Stomach (tissue), 9 donors: ENCODE measurements around the gene MYOM1. TPM values are rescaled to one million over a fixed set of nuclear protein-coding genes. Genes with fewer than 3 reads are reported as not detected.

Source experiments
- DNase-seq, 2 donors: peaks; one replicate each; pipeline versions ENCODE4 v3.0.0 to v3.0.0-alpha.2; 2013 to 2019
- H3K27ac ChIP-seq, 5 donors: fragments of 200-600 bp in 4 of 5; sonication (generic) in 4 of 5; one replicate each; pipeline ENCODE4 v1.5.1; 2013 to 2019; ENCODE audit warnings: mild to moderate bottlenecking in 1 of 5, moderate library complexity in 1 of 5
- H3K27me3 ChIP-seq, 3 donors: fragments of 200-600 bp; sonication (generic); one replicate each; pipeline ENCODE4 v1.5.1; 2017 to 2019; ENCODE audit warnings: mixed run types in 1 of 3
- H3K36me3 ChIP-seq, 4 donors: fragments of 200-600 bp; sonication (generic); 1 replicate in 3 of 4; 2 replicates in 1 of 4; pipeline ENCODE4 v1.5.1; 2016 to 2019
- H3K4me1 ChIP-seq, 4 donors: fragments of 200-600 bp; sonication (generic); one replicate each; pipeline ENCODE4 v1.5.1; 2016 to 2019
- H3K4me3 ChIP-seq, 4 donors: fragments of 200-600 bp; sonication (generic) in 3 of 4; one replicate each; pipeline ENCODE4 v1.5.1; 2016 to 2019; ENCODE audit warnings: mild to moderate bottlenecking in 1 of 4
- H3K9me3 ChIP-seq, 4 donors: fragments of 200-600 bp; sonication (generic); one replicate each; pipeline ENCODE4 v1.5.1; 2016 to 2019
- CTCF ChIP-seq, 7 experiments: fragments of 450-650 bp in 4 of 7; fragments of 200-600 bp in 3 of 7; sonication (generic) in 3 of 7; IDR thresholded peaks; one replicate each; pipeline ENCODE4 v1.5.1; 2016 to 2019; ENCODE audit warnings: antibody characterized with exemption in 7 of 7, control low read depth in 2 of 7, mild to moderate bottlenecking in 1 of 7
- EP300 ChIP-seq: sonication (generic); formaldehyde crosslinking; IDR thresholded peaks from one replicate; pipeline ENCODE4 v1.6.1; 2017; ENCODE audit warnings: antibody characterized with exemption
- POLR2A ChIP-seq, 4 donors: fragments of 450-650 bp; IDR thresholded peaks; one replicate each; pipeline ENCODE4 v1.6.1; 2016; ENCODE audit warnings: antibody characterized with exemption in 4 of 4, control low read depth in 2 of 4, mild to moderate bottlenecking in 1 of 4, moderate library complexity in 1 of 4
- POLR2AphosphoS5 ChIP-seq, 3 donors: sonication (generic); formaldehyde crosslinking; IDR thresholded peaks; one replicate each; pipeline ENCODE4 v1.6.1; 2016; ENCODE audit warnings: antibody characterized with exemption in 3 of 3
- WGBS, 5 donors: extraction: QIAGEN DNeasy Blood & Tissue Kit in 3 of 5; methylation state at CpG; one replicate each; pipeline versions ENCODE4 v1.1.5 to v1.1.7; 2013 to 2018; 5-methylcytosine and 5-hydroxymethylcytosine counted together
- intact Hi-C: fragments of 100-400 bp; cut with DNase I; formaldehyde crosslinking; loops from one replicate; pipeline ENCODE4 v1.15.1; 2023; ENCODE audit warnings: low total_unique reads
- polyA plus RNA-seq, 3 donors: library from polyadenylated mRNA; stranded (reverse); fragments of 200-250 nt; gene quantifications; one replicate each; pipeline ENCODE4 v1.2.3, GENCODE V29; 2013
- total RNA-seq, 5 donors: library from RNA; depleted of rRNA; stranded (reverse); fragments of >200 nt; gene quantifications; one replicate each; pipeline versions ENCODE4 v1.1.0 to v1.2.3, GENCODE V29; 2014 to 2016
- donor health status: healthy with polysubstance abuse.
- donor health status: Bipolar disorder and iron deficiency.
- donor health status: healthy.

MYOM1 gene
- total and polyA plus RNA-seq, 8 donors: 1.2 to 37.9 (median 3.5) TPM

- no peaks in the 10 kb centered on the region for H3K27me3 ChIP-seq
- no peak overlapping the region for H3K4me3 ChIP-seq
- intact Hi-C loops: no loop called here
- 79 to 85% (median 82%) methylated on average over 10 of the region's 10 CpGs for WGBS, 5 donors
- H3K4me1 ChIP-seq: peaks cover 0 to 13% (median 5%) of the 10 kb centered on the region in 4 donors
- TF ChIP-seq POLR2AphosphoS5 (IDR thresholded peaks at IDR 0.05): no peak
- H3K27ac ChIP-seq: peak overlapping the region; percentile 63 to 81 (median 70)
- H3K36me3 ChIP-seq: peaks cover 0 to 14% (median 0%) of the 10 kb centered on the region in 4 donors
- DNase-seq: no peak
- no peaks in the 10 kb centered on the region for H3K9me3 ChIP-seq
Measured at GRCh38 chr18:3118195-3119010, 101.4 kb downstream of the MYOM1 start.

- Histone ChIP-seq H3K27me3 (no peaks in the 10 kb centered on the region), H3K4me1 (peaks cover 0 to 13% (median 5%) of the 10 kb centered on the region in 4 donors), H3K4me3 (no peak overlapping the region), H3K27ac (peak overlapping the region; percentile 63 to 81 (median 70)), H3K36me3 (peaks cover 0 to 14% (median 0%) of the 10 kb centered on the region in 4 donors), H3K9me3 (no peaks in the 10 kb centered on the region)
- intact Hi-C loops: no loop called here
- TF ChIP-seq EP300: no peak
- peak in 1 of 3 donors; percentile 78 for TF ChIP-seq POLR2AphosphoS5 (IDR thresholded peaks at IDR 0.05)
- DNase-seq: peak in 1 of 2 donors; percentile 61
- 26 to 62% (median 40%) methylated on average over 4 of the region's 4 CpGs for WGBS, 5 donors
Measured at GRCh38 chr18:3117493-3118192, 102.1 kb downstream of the MYOM1 start.

GRCh38 chr18:3115447-3116030 lies 104.2 kb downstream of the MYOM1 start:
- no peak overlapping the region for H3K27ac ChIP-seq
- peaks cover 0 to 14% (median 0%) of the 10 kb centered on the region in 4 donors for H3K36me3 ChIP-seq
- no peaks in the 10 kb centered on the region for H3K9me3 ChIP-seq
- no peak overlapping the region for H3K4me3 ChIP-seq
- no peak for DNase-seq
- WGBS, 5 donors: 88 to 93% (median 92%) methylated on average over 7 of the region's 7 CpGs
- TF ChIP-seq POLR2A (IDR thresholded peaks at IDR 0.05) (no peak), EP300 (no peak), CTCF (IDR thresholded peaks at IDR 0.05) (no peak), POLR2AphosphoS5 (IDR thresholded peaks at IDR 0.05) (no peak)
- no peaks in the 10 kb centered on the region for H3K27me3 ChIP-seq
- intact Hi-C loops: no loop called here
- peaks cover 0 to 13% (median 5%) of the 10 kb centered on the region in 4 donors for H3K4me1 ChIP-seq

- Histone ChIP-seq H3K4me3 (no peak overlapping the region), H3K27me3 (no peaks in the 10 kb centered on the region), H3K27ac (no peak overlapping the region), H3K36me3 (peaks cover 0 to 14% (median 0%) of the 10 kb centered on the region in 4 donors), H3K9me3 (no peaks in the 10 kb centered on the region), H3K4me1 (peaks cover 0 to 13% (median 5%) of the 10 kb centered on the region in 4 donors)
- intact Hi-C loops: no loop called here
- WGBS, 5 donors: 58 to 64% (median 61%) methylated on average over 3 of the region's 3 CpGs
- DNase-seq: no peak
- TF ChIP-seq POLR2A (IDR thresholded peaks at IDR 0.05) (no peak), EP300 (no peak), CTCF (IDR thresholded peaks at IDR 0.05) (no peak), POLR2AphosphoS5 (IDR thresholded peaks at IDR 0.05) (no peak)
Measured at GRCh38 chr18:3114451-3114850, 105.3 kb downstream of the MYOM1 start.

GRCh38 chr18:3114026-3114425 lies 105.7 kb downstream of the MYOM1 start:
- no peak overlapping the region for H3K4me3 ChIP-seq
- H3K27ac ChIP-seq: no peak overlapping the region
- intact Hi-C loops: no loop called here
- 77 to 83% (median 81%) methylated on average over 8 of the region's 8 CpGs for WGBS, 5 donors
- no peaks in the 10 kb centered on the region for H3K27me3 ChIP-seq
- no peaks in the 10 kb centered on the region for H3K9me3 ChIP-seq
- no peak for TF ChIP-seq POLR2A (IDR thresholded peaks at IDR 0.05)
- TF ChIP-seq POLR2AphosphoS5 (IDR thresholded peaks at IDR 0.05): no peak
- no peak for TF ChIP-seq EP300
- TF ChIP-seq CTCF (IDR thresholded peaks at IDR 0.05): no peak
- peak in 1 of 2 donors; percentile 40 for DNase-seq
- peaks cover 0 to 14% (median 0%) of the 10 kb centered on the region in 4 donors for H3K36me3 ChIP-seq
- peaks cover 0 to 13% (median 5%) of the 10 kb centered on the region in 4 donors for H3K4me1 ChIP-seq
